HG03457 (cell line): ENCODE data around the gene NAA20.
A peak's percentile ranks its signal among the peaks of the same experiment; 100 is the strongest.

Source experiments
- ATAC-seq: cut with Tn5 transposase; IDR thresholded peaks from one replicate; pipeline ENCODE4 v1.9.1; 2021; ENCODE audit warnings: moderate number of reproducible peaks; ENCODE audit not compliant: unreplicated experiment

NAA20 gene

DNA sequence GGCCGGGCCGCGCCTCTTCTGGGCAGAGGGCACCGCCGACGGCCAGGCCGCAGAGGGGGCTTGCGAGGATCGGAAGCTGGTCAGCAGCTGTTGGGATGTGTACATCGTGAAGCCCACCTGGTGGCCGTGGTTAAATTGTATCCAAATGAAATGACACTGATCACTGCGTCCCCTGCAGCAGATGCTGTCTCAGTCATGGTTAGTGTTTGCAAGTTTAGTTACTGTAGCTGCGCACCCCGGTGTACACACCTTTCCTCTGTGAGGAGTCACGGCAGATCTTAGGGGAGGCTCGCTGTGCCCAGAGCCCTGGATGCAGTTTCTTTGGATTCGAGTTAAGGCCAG, 653 bp downstream of the NAA20 start:
- ATAC-seq, result no peak

- no peak for ATAC-seq
Measured at GRCh38 chr20:20018366-20018765, 1.2 kb downstream of the NAA20 start.

- ATAC-seq, result no peak
Measured at GRCh38 chr20:20019123-20019522, 2.0 kb downstream of the NAA20 start.

DNA sequence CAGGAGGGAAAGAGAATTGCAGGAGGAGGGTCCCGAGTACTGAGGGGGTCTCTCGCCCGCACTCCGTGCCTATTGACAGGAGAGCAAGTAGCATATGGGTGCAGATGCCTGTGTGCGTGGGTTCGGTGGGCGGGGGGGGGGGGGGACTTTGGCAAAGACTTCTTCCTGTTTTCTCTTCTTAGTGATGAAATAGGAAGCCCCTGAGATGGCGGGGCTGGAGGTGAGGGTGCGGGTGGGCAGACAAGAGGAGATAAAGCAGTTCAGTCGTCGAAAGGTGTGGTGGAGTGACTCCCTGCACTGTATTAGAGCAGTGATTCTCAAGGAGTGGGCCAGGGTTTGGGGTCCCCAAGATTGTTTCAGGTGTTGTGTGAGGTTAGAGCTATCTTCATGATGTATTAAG, 3.7 kb downstream of the NAA20 start:
- no peak for ATAC-seq

- no peak for ATAC-seq
Measured at GRCh38 chr20:20021835-20022234, 4.7 kb downstream of the NAA20 start.

- ATAC-seq, result peak; percentile 58
Measured at GRCh38 chr20:20022498-20022897, 5.3 kb downstream of the NAA20 start.

DNA sequence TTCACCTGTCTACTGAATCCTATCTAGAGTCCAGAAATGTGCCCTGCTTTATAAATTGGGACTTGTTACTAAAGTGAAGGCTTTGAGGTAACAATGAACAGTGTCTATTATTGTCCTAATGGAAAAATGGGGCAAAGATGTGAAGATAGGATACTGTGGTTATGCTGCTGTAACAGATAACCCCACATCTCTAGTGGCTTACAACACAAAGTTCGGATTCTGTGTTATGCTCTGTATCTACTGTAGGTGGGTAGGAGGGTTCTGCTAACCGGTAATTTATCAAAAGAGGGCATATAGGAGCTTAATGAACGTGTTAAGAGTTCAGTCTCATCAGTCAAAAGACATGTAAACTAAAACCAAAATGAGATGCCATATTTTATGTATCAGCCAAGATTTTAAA, 6.2 kb downstream of the NAA20 start:
- ATAC-seq, result no peak

DNA sequence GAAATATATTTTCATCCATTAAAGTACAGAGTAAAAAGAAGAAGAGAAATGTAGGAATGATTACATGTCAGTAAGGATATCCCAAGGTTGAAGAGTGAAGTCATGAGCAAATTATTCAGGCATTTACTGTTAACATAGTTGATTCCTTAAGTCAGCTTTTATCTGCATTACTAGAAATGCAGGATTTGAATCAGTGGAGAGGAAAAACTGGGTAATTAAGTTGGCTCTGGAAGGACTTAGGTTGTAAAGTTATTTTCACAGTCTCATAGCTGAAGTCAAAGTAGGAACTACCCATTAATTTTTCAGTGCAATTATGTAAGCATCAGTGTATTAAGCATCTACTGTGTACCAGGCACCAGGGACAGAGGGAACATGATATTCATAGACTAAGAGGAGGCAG, 7.8 kb downstream of the NAA20 start:
- no peak for ATAC-seq

DNA sequence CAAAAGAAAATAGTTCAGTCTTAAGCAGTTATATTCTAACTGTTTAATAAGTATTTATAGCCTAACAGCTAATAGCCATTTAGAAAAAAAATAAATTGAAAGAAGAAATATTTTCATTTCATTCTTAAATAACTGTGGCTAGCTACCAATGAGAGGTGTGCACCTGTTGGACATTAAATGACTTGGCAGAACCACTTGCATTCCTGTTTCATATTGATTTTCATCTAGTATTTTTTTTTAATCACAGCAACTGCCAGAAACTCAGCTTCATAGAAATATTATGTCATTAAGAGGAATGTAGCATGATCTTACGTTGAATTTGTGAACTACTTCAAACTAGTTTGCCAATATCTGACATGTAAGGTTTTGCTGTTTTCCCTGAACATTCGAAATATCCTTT, 10.1 kb downstream of the NAA20 start:
- no peak for ATAC-seq

GRCh38 chr20:20031790-20032189, 14.6 kb downstream of the NAA20 start:
- no peak for ATAC-seq

GRCh38 chr20:20034486-20034885, 17.3 kb downstream of the NAA20 start:
- no peak for ATAC-seq

GRCh38 chr20:20036756-20037155, 19.6 kb downstream of the NAA20 start:
- no peak for ATAC-seq

- no peak for ATAC-seq
Measured at GRCh38 chr20:20037960-20038359, 20.8 kb downstream of the NAA20 start.

DNA sequence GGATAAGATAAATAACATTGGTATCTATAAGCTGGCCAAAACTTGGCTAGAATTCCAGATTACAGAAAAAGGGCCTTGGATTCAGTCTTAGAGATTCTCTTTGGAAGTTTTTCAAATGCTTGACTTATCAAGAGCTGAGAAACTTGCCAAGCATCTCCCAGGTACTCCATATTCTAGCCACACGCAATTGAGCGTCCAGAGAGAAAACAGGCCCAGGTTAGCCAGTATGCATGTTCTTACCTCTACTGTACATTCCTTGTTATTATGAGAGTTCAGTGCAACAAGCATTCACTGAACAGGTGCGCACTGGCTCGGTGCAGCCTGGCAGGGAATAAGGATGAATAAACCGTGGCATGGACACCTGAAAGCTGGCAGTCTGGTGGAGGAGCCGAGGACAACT, 21.4 kb downstream of the NAA20 start:
- ATAC-seq, result no peak

DNA sequence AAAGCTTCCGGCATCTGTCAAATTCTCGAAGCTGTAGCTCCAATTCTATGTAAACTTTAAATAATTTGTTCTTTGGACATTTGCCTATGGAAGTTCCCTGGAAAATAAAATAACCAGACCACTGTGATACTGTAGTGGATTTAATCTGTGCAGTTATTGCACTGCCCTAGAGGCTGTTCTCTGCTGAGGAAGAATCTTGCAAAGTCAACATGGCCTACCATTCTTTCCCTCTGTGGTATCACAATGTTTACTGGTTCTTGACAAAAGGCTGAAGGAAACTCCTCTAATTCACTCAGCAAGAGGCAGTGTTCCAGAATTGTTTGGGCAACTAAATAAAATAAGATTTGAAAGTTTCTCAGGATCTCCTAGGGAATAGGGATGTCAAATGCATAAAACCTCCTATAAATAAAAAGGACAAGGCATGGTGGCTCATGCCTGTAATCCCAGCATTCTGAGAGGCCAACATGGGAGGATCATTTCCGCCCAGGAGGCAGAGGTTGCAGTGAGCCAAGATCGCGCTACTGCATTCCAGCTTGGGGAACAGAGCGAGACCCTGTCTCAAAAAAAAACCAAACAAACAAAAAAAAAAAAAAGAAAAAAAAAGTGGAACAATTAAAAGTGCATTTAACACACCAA, 22.7 kb downstream of the NAA20 start:
- no peak for ATAC-seq

- no peak for ATAC-seq
Measured at GRCh38 chr20:20051767-20052073, 34.6 kb downstream of the NAA20 start.

DNA sequence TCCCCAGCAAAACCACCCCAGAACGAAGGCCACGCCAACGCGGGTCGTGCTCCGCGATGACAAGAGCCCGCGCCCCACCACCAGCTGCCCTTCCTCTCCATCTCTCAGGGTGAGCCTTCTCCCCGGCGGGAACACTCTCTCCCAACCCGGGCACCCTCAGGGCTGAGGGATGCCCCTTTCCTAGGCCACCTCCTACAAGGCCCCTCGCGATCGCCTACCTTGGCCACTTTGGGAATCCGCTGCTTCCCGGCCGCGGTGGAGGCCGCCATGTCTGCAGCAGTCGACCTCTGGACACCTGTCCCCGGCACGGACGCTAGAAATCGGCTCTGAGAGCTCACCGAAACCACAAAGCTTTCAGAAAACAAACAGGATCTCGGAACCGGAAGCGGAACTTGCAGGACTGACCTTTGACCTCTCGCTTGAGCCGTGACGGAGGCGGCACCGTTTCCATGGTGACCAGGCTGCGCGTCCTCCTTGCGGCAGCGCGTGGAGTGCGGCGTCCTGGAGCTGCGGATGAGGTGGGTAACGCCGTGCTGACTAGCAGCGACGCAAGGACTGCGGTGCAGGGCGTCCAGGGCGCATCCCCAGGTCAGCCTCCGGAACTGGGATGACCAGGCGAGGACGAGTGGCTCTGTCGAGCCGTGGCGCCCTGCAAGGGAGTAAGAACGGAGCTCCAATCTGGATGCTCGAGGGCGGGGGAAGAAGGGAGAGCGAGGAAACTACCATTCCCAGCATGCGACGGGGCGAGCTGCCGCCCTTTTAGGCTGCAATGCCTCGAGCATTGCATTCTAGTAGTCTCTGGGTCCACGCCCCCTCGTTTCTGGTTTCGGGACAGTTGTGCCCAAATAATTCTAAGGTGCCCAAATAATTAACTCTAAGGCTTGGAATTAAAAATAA, 35.2 kb downstream of the NAA20 start, which contains the start of the genes CFAP61 and CRNKL1:
Gene CFAP61 (plus strand): TSS at position 459 of the 897 bp plus-strand sequence. CDS start 4,122 bp downstream, outside the sequence.
Gene CRNKL1 (minus strand): TSS at position 393 of the 897 bp plus-strand sequence. CDS start 124 bp downstream, at position 269.
- peak; percentile 87 for ATAC-seq

GRCh38 chr20:20060234-20060998, 43.3 kb downstream of the NAA20 start:
- no peak for ATAC-seq

GRCh38 chr20:20063941-20064702, 47.0 kb downstream of the NAA20 start:
- ATAC-seq, result no peak

DNA sequence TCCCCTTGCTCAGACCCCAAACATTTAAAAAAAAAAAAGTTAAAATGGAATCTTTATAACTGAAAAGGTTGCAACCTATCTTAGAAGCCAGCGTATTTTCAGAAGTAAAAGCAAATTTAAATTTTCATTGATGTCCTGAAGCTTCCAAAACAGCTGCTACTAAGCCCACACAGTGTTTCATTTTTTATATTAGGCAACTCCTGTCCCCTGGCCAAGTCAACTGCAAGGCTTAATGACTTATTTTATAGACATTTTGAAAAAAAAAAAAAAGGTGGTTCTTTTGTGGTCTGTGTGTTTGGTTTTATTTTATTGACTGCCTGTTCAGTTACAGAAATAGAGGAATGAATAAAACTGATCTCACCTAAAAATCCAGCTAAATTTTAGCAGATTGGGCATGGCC, 48.2 kb downstream of the NAA20 start:
- no peak for ATAC-seq
